Left lung (tissue), 10 donors: ENCODE results near the gene AGXT2. TPM values are rescaled to one million over a fixed set of nuclear protein-coding genes. Genes with fewer than 3 reads are reported as not detected.
"Not testable (repeated sequence)": the region's sequence is repeated elsewhere in the genome, so short reads cannot be mapped to it uniquely, and the experiment has no call there.

ENCODE experiments used
- ATAC-seq: fragments of 200-7000 bp; cut with Tn5 transposase; one replicate; pipeline ENCODE4 v1.9.1; 2020; ENCODE audit warnings: moderate library complexity
- DNase-seq, 4 donors: peaks; one replicate each; pipeline ENCODE4 v3.0.0-alpha.2; 2013 to 2020
- H3K27ac ChIP-seq, 2 donors: fragments of 200-600 bp; sonication (generic) in 1 of 2; one replicate each; pipeline versions ENCODE4 v1.5.0 to v1.8.0; 2020 to 2021
- H3K27me3 ChIP-seq, 2 donors: fragments of 200-600 bp; sonication (generic) in 1 of 2; one replicate each; pipeline versions ENCODE4 v1.5.0 to v1.8.0; 2020 to 2021
- H3K36me3 ChIP-seq, 2 donors: fragments of 200-600 bp; sonication (generic) in 1 of 2; one replicate each; pipeline versions ENCODE4 v1.5.0 to v1.8.0; 2020 to 2021
- H3K4me1 ChIP-seq, 2 donors: fragments of 200-600 bp; one replicate each; pipeline ENCODE4 v1.8.0; 2021
- H3K4me3 ChIP-seq, 2 donors: fragments of 200-600 bp; sonication (generic) in 1 of 2; one replicate each; pipeline versions ENCODE4 v1.5.0 to v1.8.0; 2020 to 2021; ENCODE audit warnings: mild to moderate bottlenecking in 1 of 2
- H3K9me3 ChIP-seq, 2 donors: fragments of 200-600 bp; sonication (generic) in 1 of 2; one replicate each; pipeline versions ENCODE4 v1.5.0 to v1.8.0; 2020 to 2021
- intact Hi-C, 2 donors: fragments of 100-400 bp; cut with DNase I; formaldehyde crosslinking; loops; one replicate each; pipeline versions ENCODE4 v1.11.2 to v1.14.2; 2022
- polyA plus RNA-seq, 6 donors: library from polyadenylated mRNA; unstranded; fragments of 120-200 nt; gene quantifications; one replicate each; pipeline ENCODE4 v1.2.1, GENCODE V29; 2013; ENCODE audit not compliant: insufficient read length in 6 of 6
- total RNA-seq, 2 donors: library from RNA; stranded (reverse); fragmentation: NEBNext Ultra II Directional; extraction: Animal tissue kit (Norgen Biotek cat#: 25700); gene quantifications; one replicate each; pipeline ENCODE4 v1.2.1, GENCODE V29; 2021
- TF ChIP-seq, protein P1 (sequence below), 2 donors: fragments of 200-600 bp; sonication (generic) in 1 of 2; IDR thresholded peaks; one replicate each; pipeline versions ENCODE4 v1.5.0 to v1.8.0; 2021; ENCODE audit warnings: antibody characterized with exemption in 2 of 2
- donor health status: DM: no; HTN: yes; CAD: no.
- donor health status: DM: no; HTN: no; CAD: no.

Gene AGXT2
- total and polyA plus RNA-seq, 8 donors: 0.11 to 0.55 (median 0.18) TPM; not detected in 3

DNA sequence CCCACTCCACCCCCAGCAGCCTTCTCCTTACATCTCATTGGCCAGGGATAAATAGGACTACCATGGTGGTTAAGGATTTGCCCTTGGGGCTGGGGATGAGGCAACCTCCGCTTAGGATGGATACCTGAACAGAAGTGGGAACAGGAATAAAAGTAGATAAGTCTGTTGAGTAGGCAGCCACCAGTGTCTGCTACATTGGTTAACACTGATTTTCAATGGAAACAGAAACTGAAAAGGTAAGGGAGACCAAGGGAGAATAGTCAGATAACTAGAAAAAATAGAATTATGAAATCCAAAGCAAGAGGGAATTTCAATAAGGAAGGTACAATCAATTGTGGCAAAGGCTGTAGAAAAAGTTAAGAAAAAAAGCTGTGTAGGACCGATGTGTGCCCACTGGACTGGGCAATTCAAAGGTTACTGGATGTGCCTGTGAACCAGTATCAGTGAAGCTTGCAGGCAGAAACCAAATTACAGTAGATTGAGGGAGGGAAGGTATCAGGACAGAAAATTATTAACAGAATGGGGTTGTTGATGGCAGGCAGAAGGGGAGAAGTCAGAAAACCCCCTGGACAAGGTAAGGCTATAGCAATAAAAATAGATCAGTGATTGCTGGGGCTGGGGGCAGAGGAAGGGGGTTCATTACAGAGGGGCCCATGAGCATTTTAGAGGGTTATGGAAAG lies 69.7 kb downstream of the AGXT2 start:
- no peaks in the 10 kb centered on the region for H3K36me3 ChIP-seq
- H3K4me3 ChIP-seq: no peak overlapping the region
- H3K4me1 ChIP-seq: no peaks in the 10 kb centered on the region
- no peaks in the 10 kb centered on the region for H3K27me3 ChIP-seq
- peaks cover 0 to 5% of the 10 kb centered on the region in 2 donors for H3K9me3 ChIP-seq
- no peak overlapping the region for H3K27ac ChIP-seq
- DNase-seq (no peak), ATAC-seq (no peak)
- TF ChIP-seq, protein P1, sequence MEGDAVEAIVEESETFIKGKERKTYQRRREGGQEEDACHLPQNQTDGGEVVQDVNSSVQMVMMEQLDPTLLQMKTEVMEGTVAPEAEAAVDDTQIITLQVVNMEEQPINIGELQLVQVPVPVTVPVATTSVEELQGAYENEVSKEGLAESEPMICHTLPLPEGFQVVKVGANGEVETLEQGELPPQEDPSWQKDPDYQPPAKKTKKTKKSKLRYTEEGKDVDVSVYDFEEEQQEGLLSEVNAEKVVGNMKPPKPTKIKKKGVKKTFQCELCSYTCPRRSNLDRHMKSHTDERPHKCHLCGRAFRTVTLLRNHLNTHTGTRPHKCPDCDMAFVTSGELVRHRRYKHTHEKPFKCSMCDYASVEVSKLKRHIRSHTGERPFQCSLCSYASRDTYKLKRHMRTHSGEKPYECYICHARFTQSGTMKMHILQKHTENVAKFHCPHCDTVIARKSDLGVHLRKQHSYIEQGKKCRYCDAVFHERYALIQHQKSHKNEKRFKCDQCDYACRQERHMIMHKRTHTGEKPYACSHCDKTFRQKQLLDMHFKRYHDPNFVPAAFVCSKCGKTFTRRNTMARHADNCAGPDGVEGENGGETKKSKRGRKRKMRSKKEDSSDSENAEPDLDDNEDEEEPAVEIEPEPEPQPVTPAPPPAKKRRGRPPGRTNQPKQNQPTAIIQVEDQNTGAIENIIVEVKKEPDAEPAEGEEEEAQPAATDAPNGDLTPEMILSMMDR (IDR thresholded peaks at IDR 0.05): no peak
- intact Hi-C loops: no loop called here

DNA sequence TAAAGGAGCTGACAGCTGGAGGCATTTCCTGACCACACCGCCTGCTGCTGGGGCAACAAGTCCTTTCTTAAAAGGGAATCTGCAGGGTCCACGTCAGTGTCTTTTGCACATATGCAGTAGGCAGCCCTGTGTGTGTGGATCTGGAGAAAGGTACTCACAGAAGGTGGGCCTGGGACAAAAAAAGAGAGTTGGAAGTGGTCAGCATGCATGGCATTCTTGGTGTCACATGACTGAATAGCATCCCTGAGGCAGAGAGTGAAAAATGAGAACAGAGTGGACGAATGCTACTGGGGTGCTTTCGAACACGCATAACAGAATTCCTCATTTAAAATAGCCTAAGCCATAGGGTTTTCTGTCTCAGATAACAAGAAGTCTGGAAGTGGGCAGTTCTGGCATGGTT lies 71.4 kb downstream of the AGXT2 start:
- intact Hi-C loops: no loop called here
- ATAC-seq (no peak), DNase-seq (no peak)
- Histone ChIP-seq H3K4me3 (no peak overlapping the region), H3K4me1 (no peaks in the 10 kb centered on the region), H3K27me3 (no peaks in the 10 kb centered on the region), H3K27ac (no peak overlapping the region), H3K36me3 (no peaks in the 10 kb centered on the region), H3K9me3 (no peaks in the 10 kb centered on the region)
- TF ChIP-seq, protein P1 (IDR thresholded peaks at IDR 0.05): no peak

DNA sequence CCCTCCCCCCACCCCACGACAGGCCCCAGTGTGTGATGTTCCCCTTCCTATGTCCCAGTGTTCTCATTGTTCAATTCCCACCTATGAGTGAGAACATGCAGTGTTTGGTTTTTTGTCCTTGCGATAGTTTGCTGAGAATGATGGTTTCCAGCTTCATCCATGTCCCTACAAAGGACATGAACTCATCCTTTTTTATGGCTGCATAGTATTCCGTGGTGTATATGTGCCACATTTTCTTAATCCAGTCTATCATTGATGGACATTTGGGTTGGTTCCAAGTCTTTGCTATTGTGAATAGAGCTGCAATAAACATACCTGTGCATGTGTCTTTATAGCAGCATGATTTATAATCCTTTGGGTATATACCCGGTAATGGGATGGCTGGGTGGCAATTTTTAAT lies 76.1 kb downstream of the AGXT2 start:
- H3K36me3 ChIP-seq, ATAC-seq, intact Hi-C loops, H3K27me3 ChIP-seq, H3K4me3 ChIP-seq, H3K27ac ChIP-seq, DNase-seq, H3K9me3 ChIP-seq, H3K4me1 ChIP-seq: not testable (repeated sequence)

DNA sequence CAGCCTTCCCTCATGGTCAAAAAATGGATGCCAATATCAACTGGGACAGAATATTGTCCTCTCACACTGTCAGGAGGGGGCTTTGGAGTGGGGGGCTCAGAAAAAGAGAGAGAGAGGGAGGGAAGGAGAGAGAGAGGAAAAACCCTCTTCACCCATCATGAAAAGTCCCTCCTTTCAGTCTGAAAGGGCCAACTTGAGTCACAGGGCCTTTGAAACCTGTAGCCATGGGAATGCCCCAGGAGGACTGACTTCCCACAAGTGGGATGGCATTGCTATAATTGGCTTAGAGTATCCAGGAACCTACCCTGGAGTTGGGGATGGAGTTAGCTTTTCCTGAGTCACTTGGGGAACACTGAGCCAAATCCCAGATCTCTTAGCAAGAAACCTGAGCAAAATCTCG lies 77.2 kb downstream of the AGXT2 start:
- ATAC-seq (no peak), DNase-seq (no peak)
- Histone ChIP-seq H3K4me3 (no peak overlapping the region), H3K27ac (no peak overlapping the region), H3K9me3 (peaks cover 0 to 6% of the 10 kb centered on the region in 2 donors), H3K27me3 (no peaks in the 10 kb centered on the region), H3K4me1 (no peaks in the 10 kb centered on the region), H3K36me3 (no peaks in the 10 kb centered on the region)
- TF ChIP-seq, protein P1 (IDR thresholded peaks at IDR 0.05): no peak
- intact Hi-C loops: no loop called here

DNA sequence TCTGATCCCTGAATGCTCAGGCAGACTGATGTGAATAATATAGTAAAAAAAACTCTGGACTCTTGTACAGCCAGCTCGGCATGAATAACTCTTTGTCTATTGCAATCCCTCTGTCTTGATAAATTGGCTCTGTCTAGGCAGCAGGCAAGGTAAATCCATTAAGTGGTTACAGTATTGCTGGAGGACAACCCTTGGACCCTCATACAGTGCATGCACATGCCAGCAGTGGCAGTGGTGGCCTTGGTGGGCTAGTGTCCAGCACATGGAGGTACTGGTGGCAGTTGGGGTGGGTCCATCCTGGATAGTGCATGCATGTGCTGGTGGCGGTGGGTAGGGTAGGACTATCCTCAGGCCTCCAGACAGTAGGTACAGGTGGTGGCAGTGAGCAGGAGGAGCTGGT lies 79.5 kb downstream of the AGXT2 start:
- H3K27ac ChIP-seq: no peak overlapping the region
- H3K36me3 ChIP-seq: no peaks in the 10 kb centered on the region
- H3K27me3 ChIP-seq: no peaks in the 10 kb centered on the region
- DNase-seq (no peak), ATAC-seq (no peak)
- H3K4me1 ChIP-seq: no peaks in the 10 kb centered on the region
- peaks cover 0 to 7% of the 10 kb centered on the region in 2 donors for H3K9me3 ChIP-seq
- H3K4me3 ChIP-seq: no peak overlapping the region
- intact Hi-C loops: no loop called here
- TF ChIP-seq, protein P1 (IDR thresholded peaks at IDR 0.05): no peak

DNA sequence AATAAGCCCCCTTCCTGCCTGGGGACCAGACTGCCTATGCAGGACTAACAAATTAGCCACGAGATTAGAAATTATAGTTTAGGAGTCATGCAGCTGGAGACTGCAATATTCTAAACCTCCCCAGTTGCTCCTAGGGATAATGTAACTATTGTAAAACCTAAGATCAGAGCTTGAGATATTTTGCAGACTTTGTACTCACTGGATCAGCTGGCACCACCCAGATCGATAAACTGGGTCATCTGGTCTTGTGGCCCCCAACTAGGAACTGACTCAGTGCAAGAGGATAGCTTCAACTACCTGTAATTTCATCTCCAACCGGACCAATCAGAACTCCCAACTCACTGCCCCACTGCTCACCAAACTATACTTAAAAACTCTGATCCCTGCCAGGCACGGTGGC lies 80.2 kb downstream of the AGXT2 start:
- intact Hi-C loops: no loop called here
- Histone ChIP-seq H3K4me1 (no peaks in the 10 kb centered on the region), H3K27ac (no peak overlapping the region), H3K9me3 (peaks cover 0 to 7% of the 10 kb centered on the region in 2 donors), H3K27me3 (no peaks in the 10 kb centered on the region), H3K36me3 (no peaks in the 10 kb centered on the region), H3K4me3 (no peak overlapping the region)
- TF ChIP-seq, protein P1 (IDR thresholded peaks at IDR 0.05): no peak
- DNase-seq (no peak), ATAC-seq (no peak)
